Epithelial cell of alveolus of lung (primary cell): Measurements from ENCODE around the gene CHRNB1. TPM values are rescaled to one million over a fixed set of nuclear protein-coding genes. Genes with fewer than 3 reads are reported as not detected.

Experiments used
- total RNA-seq: library from RNA; depleted of rRNA; stranded (reverse); fragments of >200 nt; gene quantifications from 2 replicates; pipeline ENCODE4 v1.2.1, GENCODE V29; 2015

Gene CHRNB1
- total RNA-seq, result 5.2 and 11.9 TPM in 2 replicates

GRCh38 chr17:7444682-7445618 is at the start of gene CHRNB1:
TSS of gene CHRNB1 (plus strand) at chr17:7445061. CDS start at chr17:7445128, 67 bp downstream.

GRCh38 chr17:7403977-7404736 is 40.7 kb upstream of the CHRNB1 start, which contains the start of gene TMEM256:
TSS of gene TMEM256 (minus strand) at chr17:7404097. CDS start at chr17:7404084, 13 bp downstream.

GRCh38 chr17:7407485-7408251 is 37.2 kb upstream of the CHRNB1 start, which contains the start of gene NLGN2:
TSS of gene NLGN2 (plus strand) at chr17:7407845. CDS start at chr17:7408256, 411 bp downstream.

GRCh38 chr17:7419819-7420610 is 24.8 kb upstream of the CHRNB1 start, which contains the start of gene SPEM1:
TSS of gene SPEM1 (plus strand) at chr17:7420324. CDS start at chr17:7420385, 61 bp downstream.

GRCh38 chr17:7425316-7425715 is 19.5 kb upstream of the CHRNB1 start, which contains the start of gene SPEM2:
TSS of gene SPEM2 (plus strand) at chr17:7425616. CDS start at chr17:7425689, 73 bp downstream.

GRCh38 chr17:7428557-7428956 is 16.3 kb upstream of the CHRNB1 start, which contains the start of gene SPEM3:
TSS of gene SPEM3 (plus strand) at chr17:7428857. CDS start at chr17:7428903, 46 bp downstream.

GRCh38 chr17:7439462-7440112 is 5.3 kb upstream of the CHRNB1 start, which contains the start of gene FGF11:
TSS of gene FGF11 (plus strand) at chr17:7439512. CDS start at chr17:7439621, 109 bp downstream.

GRCh38 chr17:7479213-7480088 is 34.6 kb downstream of the CHRNB1 start, which contains the start of gene ZBTB4:
TSS of gene ZBTB4 (minus strand) at chr17:7479631. CDS start at chr17:7466801, 12,830 bp downstream.

GRCh38 chr17:7481275-7481674 is 36.4 kb downstream of the CHRNB1 start, which contains the start of gene SLC35G6:
TSS of gene SLC35G6 (plus strand) at chr17:7481446. CDS start at chr17:7481517, 71 bp downstream.

GRCh38 chr17:7484067-7484918 is 39.4 kb downstream of the CHRNB1 start, which contains the start of gene POLR2A:
TSS of gene POLR2A (plus strand) at chr17:7484366.

Other genes starting within 250 kb of the CHRNB1 start
- 11.8 and 18.9 TPM in 2 replicates for gene DLG4, start 225.2 kb upstream of the CHRNB1 start, total RNA-seq
- gene ACADVL, start 225.1 kb upstream of the CHRNB1 start, total RNA-seq, result 184 and 242 TPM in 2 replicates
- gene DVL2, start 210.5 kb upstream of the CHRNB1 start, total RNA-seq, result 50.8 and 59.7 TPM in 2 replicates
- gene PHF23, start 205.6 kb upstream of the CHRNB1 start, total RNA-seq, result 55.6 and 63.3 TPM in 2 replicates
- gene GABARAP, start 202.6 kb upstream of the CHRNB1 start, total RNA-seq, result 310 and 533 TPM in 2 replicates
- 64.9 and 130 TPM in 2 replicates for gene CTDNEP1, start 193.3 kb upstream of the CHRNB1 start, total RNA-seq
- 34.9 and 40.0 TPM in 2 replicates for gene ELP5, start 192.8 kb upstream of the CHRNB1 start, total RNA-seq
- 1.8 and 23.0 TPM in 2 replicates for gene CLDN7, start 182.6 kb upstream of the CHRNB1 start, total RNA-seq
- gene SLC2A4, start 163.3 kb upstream of the CHRNB1 start, total RNA-seq, result 0.13 and 0.96 TPM in 2 replicates
- gene YBX2, start 150.4 kb upstream of the CHRNB1 start, total RNA-seq, result 3.9 TPM in 1 of 2 replicates, not detected in the other
- gene EIF5A, start 137.4 kb upstream of the CHRNB1 start, total RNA-seq, result 167 and 647 TPM in 2 replicates
- 36.5 and 37.0 TPM in 2 replicates for gene GPS2, start 129.7 kb upstream of the CHRNB1 start, total RNA-seq
- 7.5 and 10.5 TPM in 2 replicates for gene NEURL4, start 115.7 kb upstream of the CHRNB1 start, total RNA-seq
- 1.5 and 2.7 TPM in 2 replicates for gene ACAP1, start 108.5 kb upstream of the CHRNB1 start, total RNA-seq
- 11.4 and 17.8 TPM in 2 replicates for gene KCTD11, start 92.9 kb upstream of the CHRNB1 start, total RNA-seq
- 0.13 TPM in 1 of 2 replicates, not detected in the other for gene TMEM95, start 89.9 kb upstream of the CHRNB1 start, total RNA-seq
- gene TNK1, start 64.0 kb upstream of the CHRNB1 start, total RNA-seq, result 0.65 and 2.2 TPM in 2 replicates
- 60.1 and 62.8 TPM in 2 replicates for gene PLSCR3, start 50.5 kb upstream of the CHRNB1 start, total RNA-seq
- gene TMEM256, start 41.0 kb upstream of the CHRNB1 start, total RNA-seq, result 130 and 211 TPM in 2 replicates
- gene NLGN2, start 37.2 kb upstream of the CHRNB1 start, total RNA-seq, result 18.5 and 38.1 TPM in 2 replicates
- gene SPEM1, start 24.7 kb upstream of the CHRNB1 start, total RNA-seq, result not detected in 2 replicates
- gene SPEM2, start 19.4 kb upstream of the CHRNB1 start, total RNA-seq, result not detected in 2 replicates
- gene SPEM3, start 16.2 kb upstream of the CHRNB1 start, total RNA-seq, result not detected in 2 replicates
- 3.8 and 8.9 TPM in 2 replicates for gene TMEM102, start 9.6 kb upstream of the CHRNB1 start, total RNA-seq
- 2.1 and 7.3 TPM in 2 replicates for gene FGF11, start 5.5 kb upstream of the CHRNB1 start, total RNA-seq
- gene ZBTB4, start 34.6 kb downstream of the CHRNB1 start, total RNA-seq, result 24.3 and 39.0 TPM in 2 replicates
- not detected in 2 replicates for gene SLC35G6, start 36.4 kb downstream of the CHRNB1 start, total RNA-seq
- gene POLR2A, start 39.3 kb downstream of the CHRNB1 start, total RNA-seq, result 55.6 and 62.1 TPM in 2 replicates
- gene TNFSF12, start 104.0 kb downstream of the CHRNB1 start, total RNA-seq, result 16.0 and 20.4 TPM in 2 replicates
- 4.1 and 4.9 TPM in 2 replicates for gene TNFSF13, start 113.7 kb downstream of the CHRNB1 start, total RNA-seq
- gene SENP3, start 116.9 kb downstream of the CHRNB1 start, total RNA-seq, result 62.5 and 73.4 TPM in 2 replicates
- 37.4 and 40.5 TPM in 2 replicates for gene CD68, start 134.6 kb downstream of the CHRNB1 start, total RNA-seq
- 202 and 249 TPM in 2 replicates for gene MPDU1, start 138.8 kb downstream of the CHRNB1 start, total RNA-seq
- 0.52 and 2.8 TPM in 2 replicates for gene SOX15, start 145.0 kb downstream of the CHRNB1 start, total RNA-seq
- gene FXR2, start 169.8 kb downstream of the CHRNB1 start, total RNA-seq, result 24.8 and 37.5 TPM in 2 replicates
- 26.6 and 100 TPM in 2 replicates for gene SAT2, start 182.8 kb downstream of the CHRNB1 start, total RNA-seq
- gene SHBG, start 185.1 kb downstream of the CHRNB1 start, total RNA-seq, result 0.26 and 1.4 TPM in 2 replicates
- gene ATP1B2, start 205.9 kb downstream of the CHRNB1 start, total RNA-seq, result 1.0 TPM in 1 of 2 replicates, not detected in the other
- 55.3 and 73.2 TPM in 2 replicates for gene TP53, start 242.4 kb downstream of the CHRNB1 start, total RNA-seq
- 6.7 and 14.0 TPM in 2 replicates for gene WRAP53, start 243.4 kb downstream of the CHRNB1 start, total RNA-seq